HEK293T (cell line): ENCODE results near the gene DUS2.

Experiments used
- CTCF ChIA-PET: fragments of 350-600 bp; formaldehyde crosslinking; extraction: SDS; loops from one replicate; lab custom pipeline; 2021; ENCODE audit warnings: antibody characterized with exemption, inconsistent platforms; lab: Yijun Ruan, JAX
- POLR2A ChIA-PET: fragments of 350-600 bp; formaldehyde crosslinking; extraction: SDS; loops from one replicate; lab custom pipeline; 2020; ENCODE audit warnings: antibody characterized with exemption, inconsistent platforms; lab: Yijun Ruan, JAX
- DNase-seq: peaks from one replicate; pipeline ENCODE4 v3.0.0; 2012; ENCODE audit warnings: mixed read lengths; ENCODE audit errors: extremely low spot score
- ARNT ChIP-seq: fragments of 450-650 bp; IDR thresholded peaks from 2 replicates; pipeline ENCODE4 v1.6.1; 2017; ENCODE audit warnings: mild to moderate bottlenecking
- BHLHE40 ChIP-seq: fragments of 450-650 bp; IDR thresholded peaks from 2 replicates; pipeline ENCODE4 v1.6.1; 2016; ENCODE audit warnings: mild to moderate bottlenecking, moderate library complexity, borderline replicate concordance
- CTBP1 ChIP-seq: fragments of 450-650 bp; IDR thresholded peaks from 2 replicates; pipeline ENCODE4 v1.6.1; 2016; ENCODE audit warnings: borderline replicate concordance
- ELF4 ChIP-seq: fragments of 450-650 bp; IDR thresholded peaks from 2 replicates; pipeline ENCODE4 v1.6.1; 2017; ENCODE audit warnings: antibody characterized with exemption
- FOXA1 ChIP-seq: fragments of 450-650 bp; IDR thresholded peaks from 2 replicates; pipeline ENCODE4 v1.6.1; 2016; ENCODE audit warnings: mild to moderate bottlenecking
- FOXK2 ChIP-seq: fragments of 450-650 bp; IDR thresholded peaks from 2 replicates; pipeline ENCODE4 v1.6.1; 2016; ENCODE audit warnings: mild to moderate bottlenecking
- FOXM1 ChIP-seq: fragments of 450-650 bp; IDR thresholded peaks from 2 replicates; pipeline ENCODE4 v1.6.1; 2017; ENCODE audit warnings: mild to moderate bottlenecking, borderline replicate concordance
- HDGF ChIP-seq: fragments of 450-650 bp; IDR thresholded peaks from 2 replicates; pipeline ENCODE4 v1.6.1; 2017; ENCODE audit warnings: antibody characterized with exemption, borderline replicate concordance
- L3MBTL2 ChIP-seq: fragments of 450-650 bp; conservative IDR thresholded peaks from 2 replicates; pipeline ENCODE4 v1.6.1; 2016; ENCODE audit warnings: mild to moderate bottlenecking
- LEF1 ChIP-seq: fragments of 450-650 bp; IDR thresholded peaks from 2 replicates; pipeline ENCODE4 v1.6.1; 2017; ENCODE audit warnings: mild to moderate bottlenecking, borderline replicate concordance
- NFRKB ChIP-seq: fragments of 450-650 bp; IDR thresholded peaks from 2 replicates; pipeline ENCODE4 v1.6.1; 2016; ENCODE audit warnings: mild to moderate bottlenecking, moderate library complexity
- SP1 ChIP-seq: fragments of 450-650 bp; IDR thresholded peaks from 2 replicates; pipeline ENCODE4 v1.6.1; 2017
- SUZ12 ChIP-seq: fragments of 450-650 bp; IDR thresholded peaks from 2 replicates; pipeline ENCODE4 v1.6.1; 2016; ENCODE audit warnings: mild to moderate bottlenecking
- TARDBP ChIP-seq: fragments of 450-650 bp; IDR thresholded peaks from 2 replicates; pipeline ENCODE4 v1.6.1; 2016
- ZNF384 ChIP-seq: fragments of 450-650 bp; IDR thresholded peaks from 2 replicates; pipeline ENCODE4 v1.6.1; 2016
- TF ChIP-seq, protein P1 (sequence below): fragments of 450-650 bp; IDR thresholded peaks from 2 replicates; pipeline ENCODE4 v1.6.1; 2016

DUS2 gene

DNA sequence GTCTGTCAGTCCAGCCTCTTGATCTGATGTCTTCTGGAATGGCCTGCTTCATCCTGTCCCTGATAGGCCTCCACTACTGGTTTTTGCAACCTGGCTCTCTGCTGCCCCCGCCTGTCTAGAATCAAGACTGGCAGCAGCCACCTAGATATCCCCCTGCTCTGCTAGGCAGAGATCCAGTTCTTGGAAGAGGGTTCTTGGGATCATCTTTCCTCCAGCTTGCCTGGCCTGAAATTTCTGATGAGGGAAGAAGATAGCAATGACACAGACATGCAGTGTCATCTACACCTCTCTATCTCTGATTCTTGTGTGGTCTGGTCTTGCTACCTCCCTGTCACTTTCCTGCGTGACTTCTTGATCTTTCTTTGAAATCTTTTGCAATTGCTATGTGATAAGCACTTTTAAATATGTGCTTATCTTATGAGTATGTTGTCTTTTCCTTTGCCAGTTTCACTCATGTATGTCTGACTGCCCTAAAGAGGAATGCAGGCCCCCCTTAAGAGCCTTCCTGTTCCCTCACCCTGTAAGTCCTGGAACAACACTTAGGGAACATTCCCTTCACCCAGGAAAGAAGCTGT lies 41.8 kb downstream of the DUS2 start:
- TF ChIP-seq, protein P1, sequence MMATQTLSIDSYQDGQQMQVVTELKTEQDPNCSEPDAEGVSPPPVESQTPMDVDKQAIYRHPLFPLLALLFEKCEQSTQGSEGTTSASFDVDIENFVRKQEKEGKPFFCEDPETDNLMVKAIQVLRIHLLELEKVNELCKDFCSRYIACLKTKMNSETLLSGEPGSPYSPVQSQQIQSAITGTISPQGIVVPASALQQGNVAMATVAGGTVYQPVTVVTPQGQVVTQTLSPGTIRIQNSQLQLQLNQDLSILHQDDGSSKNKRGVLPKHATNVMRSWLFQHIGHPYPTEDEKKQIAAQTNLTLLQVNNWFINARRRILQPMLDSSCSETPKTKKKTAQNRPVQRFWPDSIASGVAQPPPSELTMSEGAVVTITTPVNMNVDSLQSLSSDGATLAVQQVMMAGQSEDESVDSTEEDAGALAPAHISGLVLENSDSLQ = peak; percentile 31; the same call in 1 of the 2 replicates
- no peak for TF ChIP-seq SP1
- CTCF ChIA-PET = interaction anchor here (0.6 to 1.2 kb wide), 4 partner anchors 10 to 212 kb away, joined by 3 to 4 read pairs (median 3); partner anchors contain the start of gene NFATC3
- peak; percentile 79 for DNase-seq
- POLR2A ChIA-PET = no interaction called here

- no peak for DNase-seq
- CTCF ChIA-PET = interaction anchor here (0.6 to 1.5 kb wide), 3 partner anchors 19 to 213 kb away, joined by 3 read pairs; partner anchors contain the start of gene NFATC3
- POLR2A ChIA-PET = no interaction called here
- TF ChIP-seq CTBP1 = no peak
- no peak for TF ChIP-seq NFRKB
- TF ChIP-seq BHLHE40 = no peak
- TF ChIP-seq FOXA1 = no peak
- no peak for TF ChIP-seq SP1
- TF ChIP-seq ARNT = no peak
- no peak for TF ChIP-seq ELF4
- no peak for TF ChIP-seq FOXK2
- TF ChIP-seq HDGF = no peak
- TF ChIP-seq ZNF384 = no peak
- TF ChIP-seq SUZ12 = no peak
- no peak for TF ChIP-seq FOXM1
- no peak for TF ChIP-seq L3MBTL2
- TF ChIP-seq TARDBP = no peak
- TF ChIP-seq, protein P1 = no peak
- TF ChIP-seq LEF1 = no peak
Measured at GRCh38 chr16:68065716-68066305, 42.7 kb downstream of the DUS2 start.

DNA sequence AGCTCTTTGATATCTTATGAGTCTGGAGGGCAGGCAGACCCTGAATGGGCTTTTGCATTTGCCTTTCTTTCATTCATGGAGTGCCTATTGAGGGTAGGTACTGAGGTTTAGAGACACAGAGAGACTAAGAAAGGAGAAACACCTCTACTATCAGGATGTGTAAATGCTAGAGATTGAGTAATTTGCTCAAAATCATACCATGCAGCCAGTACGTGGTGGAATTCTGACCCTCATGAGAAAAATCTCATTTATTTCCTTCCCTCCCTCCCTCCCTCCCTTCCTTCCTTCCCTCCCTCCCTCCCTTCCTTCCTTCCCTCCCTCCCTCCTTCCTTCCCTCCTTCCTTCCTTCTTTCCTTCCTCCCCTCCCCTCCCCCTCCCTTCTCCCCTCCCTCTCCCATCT lies 43.7 kb downstream of the DUS2 start:
- TF ChIP-seq FOXK2 (no peak), L3MBTL2 (no peak), CTBP1 (no peak), ELF4 (no peak), TARDBP (no peak)
- CTCF ChIA-PET = interaction anchor here (1.5 kb wide), 1 partner anchor 101 kb away, joined by 3 read pairs; no protein-coding TSS in a partner anchor
- DNase-seq = no peak
- POLR2A ChIA-PET = no interaction called here

- ChIA-PET CTCF (interaction anchor here (1.0 kb wide), 1 partner anchor 25 kb away, joined by 3 read pairs; no protein-coding TSS in a partner anchor), POLR2A (no interaction called here)
- DNase-seq = no peak
- TF ChIP-seq ZNF384 = no peak
- no peak for TF ChIP-seq LEF1
- no peak for TF ChIP-seq FOXK2
Measured at GRCh38 chr16:68068926-68069325, 45.8 kb downstream of the DUS2 start.

- CTCF ChIA-PET = no interaction called here
- no peak for TF ChIP-seq BHLHE40
- no peak for TF ChIP-seq CTBP1
- no peak for TF ChIP-seq FOXM1
- no peak for TF ChIP-seq FOXA1
- TF ChIP-seq NFRKB = no peak
- no peak for TF ChIP-seq HDGF
- TF ChIP-seq, protein P1 = no peak
- TF ChIP-seq FOXK2 = no peak
- TF ChIP-seq L3MBTL2 = no peak
- TF ChIP-seq SP1 = no peak
- TF ChIP-seq ELF4 = no peak
- TF ChIP-seq ARNT = no peak
- TF ChIP-seq LEF1 = no peak
- TF ChIP-seq SUZ12 = no peak
- TF ChIP-seq ZNF384 = no peak
- no peak for TF ChIP-seq TARDBP
- no peak for DNase-seq
- POLR2A ChIA-PET = no interaction called here
Measured at GRCh38 chr16:68069511-68070248, 46.6 kb downstream of the DUS2 start.

DNA sequence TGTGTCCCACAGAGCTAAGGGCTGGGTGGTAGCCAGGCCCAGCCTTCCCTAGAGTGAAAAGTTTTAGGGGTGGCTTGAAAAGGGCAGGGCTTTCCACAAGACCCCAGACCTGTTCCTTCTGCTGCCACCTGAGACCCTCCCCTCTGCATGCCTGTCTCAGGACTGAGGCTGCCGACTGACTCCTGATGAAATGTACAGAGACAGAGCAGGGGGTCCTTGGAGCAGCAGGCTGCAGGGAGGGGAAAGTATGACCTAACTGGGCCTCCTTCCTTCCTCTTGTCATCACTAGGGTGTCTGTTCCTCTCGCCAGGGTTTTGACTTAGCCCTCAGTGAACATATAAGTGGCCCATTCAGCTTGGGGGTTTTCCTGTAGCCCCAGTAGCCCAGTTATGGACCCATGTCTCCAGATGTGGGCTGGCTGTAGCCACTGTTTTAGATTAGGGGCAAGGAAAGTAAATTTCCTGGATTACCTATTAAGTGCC lies 47.2 kb downstream of the DUS2 start:
- TF ChIP-seq ELF4 = no peak
- TF ChIP-seq FOXA1 = no peak
- TF ChIP-seq NFRKB = no peak
- no peak for TF ChIP-seq TARDBP
- TF ChIP-seq L3MBTL2 = no peak
- no peak for TF ChIP-seq FOXM1
- no peak for TF ChIP-seq HDGF
- TF ChIP-seq SUZ12 = no peak
- no peak for TF ChIP-seq SP1
- TF ChIP-seq ARNT = no peak
- TF ChIP-seq FOXK2 = no peak
- TF ChIP-seq LEF1 = no peak
- TF ChIP-seq BHLHE40 = no peak
- TF ChIP-seq CTBP1 = no peak
- TF ChIP-seq ZNF384 = no peak
- TF ChIP-seq, protein P1 = no peak
- DNase-seq = no peak
- ChIA-PET POLR2A (no interaction called here), CTCF (no interaction called here)
